Neural cell (in vitro differentiated cells): ENCODE data around the gene ATPAF2.

Experiments used
- CTCF ChIP-seq: fragments of 450-650 bp; IDR thresholded peaks from 2 replicates; pipeline ENCODE4 v1.5.1; 2014; ENCODE audit warnings: antibody characterized with exemption, mild to moderate bottlenecking, moderate library complexity; ENCODE audit not compliant: poor library complexity, severe bottlenecking
- EP300 ChIP-seq: fragments of 450-650 bp; conservative IDR thresholded peaks from 2 replicates; pipeline ENCODE4 v1.6.1; 2014; ENCODE audit warnings: antibody characterized with exemption, mild to moderate bottlenecking, moderate library complexity; ENCODE audit not compliant: poor library complexity, severe bottlenecking
- EZH2 ChIP-seq: fragments of 200-600, 300-800 bp; shearing (Covaris generic), sonication (generic); IDR thresholded peaks from 2 replicates; pipeline ENCODE4 v1.6.1; 2014; ENCODE audit warnings: antibody characterized with exemption, low read length, borderline replicate concordance, mild to moderate bottlenecking; ENCODE audit not compliant: insufficient read depth, poor library complexity, severe bottlenecking
- MXI1 ChIP-seq: fragments of 450-650 bp; conservative IDR thresholded peaks from 2 replicates; pipeline ENCODE4 v1.6.1; 2014; ENCODE audit warnings: antibody characterized with exemption, mild to moderate bottlenecking; ENCODE audit not compliant: poor library complexity, severe bottlenecking
- POLR2AphosphoS5 ChIP-seq: IDR thresholded peaks from 2 replicates; pipeline ENCODE4 v1.6.1; 2012
- RAD21 ChIP-seq: fragments of 450-650 bp; conservative IDR thresholded peaks from 2 replicates; pipeline ENCODE4 v1.6.1; 2014; ENCODE audit warnings: antibody characterized with exemption, mild to moderate bottlenecking, moderate library complexity
- SMC3 ChIP-seq: fragments of 450-650 bp; conservative IDR thresholded peaks from 2 replicates; pipeline ENCODE4 v1.6.1; 2014; ENCODE audit warnings: antibody characterized with exemption, mild to moderate bottlenecking, moderate library complexity; ENCODE audit not compliant: poor library complexity
- TAF1 ChIP-seq: IDR thresholded peaks from 2 replicates; pipeline ENCODE4 v1.6.1; 2012; ENCODE audit warnings: low read depth
- TF ChIP-seq, protein P1 (sequence below): IDR thresholded peaks from 2 replicates; pipeline ENCODE4 v1.6.1; 2012; ENCODE audit warnings: borderline replicate concordance

GRCh38 chr17:17987901-17988300 is 51.1 kb downstream of the ATPAF2 start:
- TF ChIP-seq CTCF (no peak), EP300 (no peak), RAD21 (no peak), POLR2AphosphoS5 (no peak), EZH2 (no peak), SMC3 (no peak), MXI1 (no peak), TAF1 (no peak)
- TF ChIP-seq, protein P1, sequence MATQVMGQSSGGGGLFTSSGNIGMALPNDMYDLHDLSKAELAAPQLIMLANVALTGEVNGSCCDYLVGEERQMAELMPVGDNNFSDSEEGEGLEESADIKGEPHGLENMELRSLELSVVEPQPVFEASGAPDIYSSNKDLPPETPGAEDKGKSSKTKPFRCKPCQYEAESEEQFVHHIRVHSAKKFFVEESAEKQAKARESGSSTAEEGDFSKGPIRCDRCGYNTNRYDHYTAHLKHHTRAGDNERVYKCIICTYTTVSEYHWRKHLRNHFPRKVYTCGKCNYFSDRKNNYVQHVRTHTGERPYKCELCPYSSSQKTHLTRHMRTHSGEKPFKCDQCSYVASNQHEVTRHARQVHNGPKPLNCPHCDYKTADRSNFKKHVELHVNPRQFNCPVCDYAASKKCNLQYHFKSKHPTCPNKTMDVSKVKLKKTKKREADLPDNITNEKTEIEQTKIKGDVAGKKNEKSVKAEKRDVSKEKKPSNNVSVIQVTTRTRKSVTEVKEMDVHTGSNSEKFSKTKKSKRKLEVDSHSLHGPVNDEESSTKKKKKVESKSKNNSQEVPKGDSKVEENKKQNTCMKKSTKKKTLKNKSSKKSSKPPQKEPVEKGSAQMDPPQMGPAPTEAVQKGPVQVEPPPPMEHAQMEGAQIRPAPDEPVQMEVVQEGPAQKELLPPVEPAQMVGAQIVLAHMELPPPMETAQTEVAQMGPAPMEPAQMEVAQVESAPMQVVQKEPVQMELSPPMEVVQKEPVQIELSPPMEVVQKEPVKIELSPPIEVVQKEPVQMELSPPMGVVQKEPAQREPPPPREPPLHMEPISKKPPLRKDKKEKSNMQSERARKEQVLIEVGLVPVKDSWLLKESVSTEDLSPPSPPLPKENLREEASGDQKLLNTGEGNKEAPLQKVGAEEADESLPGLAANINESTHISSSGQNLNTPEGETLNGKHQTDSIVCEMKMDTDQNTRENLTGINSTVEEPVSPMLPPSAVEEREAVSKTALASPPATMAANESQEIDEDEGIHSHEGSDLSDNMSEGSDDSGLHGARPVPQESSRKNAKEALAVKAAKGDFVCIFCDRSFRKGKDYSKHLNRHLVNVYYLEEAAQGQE = no peak
